Ishikawa (cell line): ENCODE results near the gene MRPL21.

Experiments
- CEBPB ChIP-seq: IDR thresholded peaks from 2 replicates; pipeline ENCODE4 v1.6.1; 2012
- EP300 ChIP-seq: IDR thresholded peaks from 2 replicates; pipeline ENCODE4 v1.6.1; 2012; ENCODE audit warnings: borderline replicate concordance
- FOXM1 ChIP-seq: IDR thresholded peaks from 2 replicates; pipeline ENCODE4 v1.6.1; 2012; ENCODE audit warnings: low read depth, borderline replicate concordance
- RAD21 ChIP-seq: IDR thresholded peaks from 2 replicates; pipeline ENCODE4 v1.6.1; 2012; ENCODE audit warnings: low read depth
- ZBTB7A ChIP-seq: IDR thresholded peaks from 2 replicates; pipeline ENCODE4 v1.6.1; 2012; ENCODE audit warnings: low read depth
- TF ChIP-seq, protein P1 (sequence below): IDR thresholded peaks from 2 replicates; pipeline ENCODE4 v1.6.1; 2012; ENCODE audit warnings: low read depth, mild to moderate bottlenecking

DNA sequence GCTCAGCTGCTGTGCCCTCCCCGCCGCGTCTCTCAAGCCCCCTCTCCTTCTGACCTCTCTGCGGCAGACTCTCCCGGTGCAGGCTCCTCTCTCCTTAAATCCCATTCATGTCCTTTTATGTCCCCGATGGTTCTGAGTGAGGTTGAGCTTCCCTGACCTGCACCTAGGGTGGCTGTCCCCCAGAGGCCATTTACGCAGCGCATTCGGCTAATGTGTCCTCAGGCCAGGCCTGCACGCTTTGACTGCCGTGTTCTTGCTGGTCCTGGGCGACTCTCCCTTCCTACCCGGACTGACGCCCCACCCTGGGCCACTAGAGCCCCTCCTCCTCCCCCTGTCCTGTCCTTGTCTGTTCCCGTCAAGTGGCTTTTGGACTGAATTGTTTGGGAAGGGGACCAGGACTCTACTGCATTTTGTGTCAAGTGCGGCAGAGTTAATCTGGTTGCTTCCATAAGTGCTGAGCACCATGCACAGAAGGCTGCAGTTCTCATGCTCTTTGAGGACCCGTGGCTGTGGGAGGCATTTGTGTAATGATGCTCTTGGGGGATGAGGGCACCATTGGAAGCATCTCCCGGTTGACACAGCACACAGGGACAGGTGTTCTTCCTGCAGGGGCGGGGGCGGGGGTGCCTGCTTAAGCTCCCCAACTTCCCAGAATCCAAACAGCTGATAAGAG, 37.2 kb upstream of the MRPL21 start:
- TF ChIP-seq RAD21 (no peak), EP300 (no peak), FOXM1 (no peak), CEBPB (no peak), ZBTB7A (no peak)
- TF ChIP-seq, protein P1, sequence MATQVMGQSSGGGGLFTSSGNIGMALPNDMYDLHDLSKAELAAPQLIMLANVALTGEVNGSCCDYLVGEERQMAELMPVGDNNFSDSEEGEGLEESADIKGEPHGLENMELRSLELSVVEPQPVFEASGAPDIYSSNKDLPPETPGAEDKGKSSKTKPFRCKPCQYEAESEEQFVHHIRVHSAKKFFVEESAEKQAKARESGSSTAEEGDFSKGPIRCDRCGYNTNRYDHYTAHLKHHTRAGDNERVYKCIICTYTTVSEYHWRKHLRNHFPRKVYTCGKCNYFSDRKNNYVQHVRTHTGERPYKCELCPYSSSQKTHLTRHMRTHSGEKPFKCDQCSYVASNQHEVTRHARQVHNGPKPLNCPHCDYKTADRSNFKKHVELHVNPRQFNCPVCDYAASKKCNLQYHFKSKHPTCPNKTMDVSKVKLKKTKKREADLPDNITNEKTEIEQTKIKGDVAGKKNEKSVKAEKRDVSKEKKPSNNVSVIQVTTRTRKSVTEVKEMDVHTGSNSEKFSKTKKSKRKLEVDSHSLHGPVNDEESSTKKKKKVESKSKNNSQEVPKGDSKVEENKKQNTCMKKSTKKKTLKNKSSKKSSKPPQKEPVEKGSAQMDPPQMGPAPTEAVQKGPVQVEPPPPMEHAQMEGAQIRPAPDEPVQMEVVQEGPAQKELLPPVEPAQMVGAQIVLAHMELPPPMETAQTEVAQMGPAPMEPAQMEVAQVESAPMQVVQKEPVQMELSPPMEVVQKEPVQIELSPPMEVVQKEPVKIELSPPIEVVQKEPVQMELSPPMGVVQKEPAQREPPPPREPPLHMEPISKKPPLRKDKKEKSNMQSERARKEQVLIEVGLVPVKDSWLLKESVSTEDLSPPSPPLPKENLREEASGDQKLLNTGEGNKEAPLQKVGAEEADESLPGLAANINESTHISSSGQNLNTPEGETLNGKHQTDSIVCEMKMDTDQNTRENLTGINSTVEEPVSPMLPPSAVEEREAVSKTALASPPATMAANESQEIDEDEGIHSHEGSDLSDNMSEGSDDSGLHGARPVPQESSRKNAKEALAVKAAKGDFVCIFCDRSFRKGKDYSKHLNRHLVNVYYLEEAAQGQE: no peak
